Activated T-cell treated with anti-CD3 and anti-CD28 coated beads, Interleukin-2, amount 50 U/mL, for 48 hours (primary cell): Measurements from ENCODE around the gene PKIG.
"Not testable (repeated sequence)": the region's sequence is repeated elsewhere in the genome, so short reads cannot be mapped to it uniquely, and the experiment has no call there.

ENCODE experiments used
- DNase-seq, 2 experiments: peaks; one replicate each; pipeline ENCODE4 v3.0.0-alpha.2; 2020

The PKIG gene

GRCh38 chr20:44572551-44573500 is 9.6 kb upstream of the PKIG start:
- no peak for DNase-seq

- DNase-seq = no peak
Measured at GRCh38 chr20:44573501-44573869, 8.9 kb upstream of the PKIG start.

- DNase-seq = no peak
Measured at GRCh38 chr20:44574372-44574771, 8.0 kb upstream of the PKIG start.

- DNase-seq = no peak
Measured at GRCh38 chr20:44576297-44576696, 6.1 kb upstream of the PKIG start.

- DNase-seq = no peak
Measured at GRCh38 chr20:44579313-44580081, 2.9 kb upstream of the PKIG start.

GRCh38 chr20:44580581-44581268 is 1.7 kb upstream of the PKIG start:
- DNase-seq = no peak

GRCh38 chr20:44581515-44581914 is 864 bp upstream of the PKIG start:
- no peak for DNase-seq

GRCh38 chr20:44583157-44583556 is 778 bp downstream of the PKIG start:
- no peak for DNase-seq

GRCh38 chr20:44584162-44584561 is 1.8 kb downstream of the PKIG start:
- DNase-seq = no peak

- DNase-seq = no peak
Measured at GRCh38 chr20:44585057-44585963, 2.9 kb downstream of the PKIG start.

- DNase-seq = no peak
Measured at GRCh38 chr20:44586289-44586911, 4.0 kb downstream of the PKIG start.

- DNase-seq = no peak
Measured at GRCh38 chr20:44587035-44587980, 4.9 kb downstream of the PKIG start.

GRCh38 chr20:44588321-44588720 is 5.9 kb downstream of the PKIG start:
- DNase-seq = not testable (repeated sequence)

GRCh38 chr20:44589537-44589936 is 7.2 kb downstream of the PKIG start:
- no peak for DNase-seq

GRCh38 chr20:44590980-44591778 is 8.8 kb downstream of the PKIG start:
- DNase-seq = no peak

GRCh38 chr20:44592366-44592765 is 10.0 kb downstream of the PKIG start:
- no peak for DNase-seq

- DNase-seq = no peak
Measured at GRCh38 chr20:44593751-44594150, 11.4 kb downstream of the PKIG start.

- DNase-seq = no peak
Measured at GRCh38 chr20:44594730-44595129, 12.4 kb downstream of the PKIG start.

- DNase-seq = no peak
Measured at GRCh38 chr20:44596010-44596409, 13.6 kb downstream of the PKIG start.

- DNase-seq = no peak
Measured at GRCh38 chr20:44596876-44597275, 14.5 kb downstream of the PKIG start.
